WTC11 (cell line): ENCODE data around the gene HNRNPL. TPM values are rescaled to one million over a fixed set of nuclear protein-coding genes. Genes with fewer than 3 reads are reported as not detected.
A peak's percentile ranks its signal among the peaks of the same experiment; 100 is the strongest.

Experiments used
- ATAC-seq: fragments of 200-7000 bp; cut with Tn5 transposase; 2 replicates; pipeline ENCODE4 v1.10.0; 2021; ENCODE audit warnings: mild to moderate bottlenecking, moderate library complexity
- CTCF ChIA-PET: fragments of 300-600 bp; sonication (Branson Sonifier 250); formaldehyde crosslinking; loops from one replicate; lab custom pipeline; 2021; ENCODE audit warnings: antibody characterized with exemption; lab: Charles Lee
- POLR2A ChIA-PET: fragments of 350-600 bp; sonication (Branson Sonifier 250); formaldehyde crosslinking; loops from one replicate; lab custom pipeline; 2021; ENCODE audit warnings: antibody characterized with exemption; lab: Charles Lee
- DNase-seq: peaks from one replicate; pipeline ENCODE4 v3.0.0; 2021; ENCODE audit warnings: low spot score
- H3K27ac Mint-ChIP-seq: 2 replicates; pipeline ENCODE4 v1.8.0; 2021; ENCODE audit warnings: mixed read lengths
- H3K27me3 Mint-ChIP-seq: 2 replicates; pipeline ENCODE4 v1.8.0; 2021; ENCODE audit warnings: low read depth, mild to moderate bottlenecking, moderate library complexity, mixed read lengths
- H3K36me3 Mint-ChIP-seq: 2 replicates; pipeline ENCODE4 v1.8.0; 2021; ENCODE audit warnings: mixed read lengths
- H3K4me1 Mint-ChIP-seq: 2 replicates; pipeline ENCODE4 v1.8.0; 2022; ENCODE audit warnings: mixed read lengths
- H3K4me3 Mint-ChIP-seq: 2 replicates; pipeline ENCODE4 v1.8.0; 2021; ENCODE audit warnings: mild to moderate bottlenecking, moderate library complexity, mixed read lengths
- H3K9me3 Mint-ChIP-seq: 2 replicates; pipeline ENCODE4 v1.8.0; 2021; ENCODE audit warnings: mixed read lengths
- ATF2 ChIP-seq: sonication (generic); formaldehyde crosslinking; IDR thresholded peaks from 2 replicates; pipeline ENCODE4 v1.8.1; 2022; ENCODE audit warnings: low read depth, missing genetic modification reagents, borderline replicate concordance
- CBFB ChIP-seq: sonication (generic); formaldehyde crosslinking; IDR thresholded peaks from 2 replicates; pipeline ENCODE4 v1.8.1; 2022; ENCODE audit warnings: mild to moderate bottlenecking, low read depth, missing genetic modification reagents
- CREB1 ChIP-seq: sonication (generic); formaldehyde crosslinking; IDR thresholded peaks from 2 replicates; pipeline ENCODE4 v1.8.0; 2023; ENCODE audit warnings: mild to moderate bottlenecking, missing genetic modification reagents
- CTCF ChIP-seq: fragments of 200-600 bp; IDR thresholded peaks from 2 replicates; pipeline ENCODE4 v1.8.0; 2022; ENCODE audit warnings: antibody characterized with exemption
- HMGA2 ChIP-seq: fragments of 250-450 bp; sonication (Bioruptor Pico); IDR thresholded peaks from 2 replicates; pipeline ENCODE4 v1.4.0; 2021; ENCODE audit warnings: mild to moderate bottlenecking, moderate library complexity
- MXD4 ChIP-seq: fragments of 250-450 bp; sonication (Bioruptor Pico); IDR thresholded peaks from 2 replicates; pipeline ENCODE4 v1.8.0; 2021; ENCODE audit warnings: mild to moderate bottlenecking, moderate library complexity, borderline replicate concordance
- NFATC4 ChIP-seq: fragments of 250-450 bp; sonication (Bioruptor Pico); IDR thresholded peaks from 2 replicates; pipeline ENCODE4 v1.9.0; 2021; ENCODE audit warnings: mild to moderate bottlenecking
- NFE2L1 ChIP-seq: sonication (generic); formaldehyde crosslinking; IDR thresholded peaks from 2 replicates; pipeline ENCODE4 v1.8.1; 2023; ENCODE audit warnings: missing genetic modification reagents
- PRRX2 ChIP-seq: fragments of 250-450 bp; sonication (Bioruptor Pico); IDR thresholded peaks from 2 replicates; pipeline ENCODE4 v1.8.0; 2021; ENCODE audit warnings: mild to moderate bottlenecking
- TCF7 ChIP-seq: sonication (generic); formaldehyde crosslinking; IDR thresholded peaks from 2 replicates; pipeline ENCODE4 v1.8.0; 2022; ENCODE audit warnings: mild to moderate bottlenecking, low read depth, missing genetic modification reagents, moderate library complexity
- ZNF317 ChIP-seq: sonication (generic); formaldehyde crosslinking; IDR thresholded peaks from 2 replicates; pipeline ENCODE4 v1.8.1; 2023; ENCODE audit warnings: low read depth, mild to moderate bottlenecking, moderate library complexity, missing genetic modification reagents, borderline replicate concordance
- ZNF671 ChIP-seq: fragments of 250-450 bp; sonication (Bioruptor Pico); IDR thresholded peaks from 2 replicates; pipeline ENCODE4 v1.8.0; 2021; ENCODE audit warnings: mild to moderate bottlenecking
- total RNA-seq: library from RNA; stranded (reverse); gene quantifications from 3 replicates; pipeline ENCODE4 v1.2.3, GENCODE V29; 2021
- TF ChIP-seq, protein P1 (sequence below): sonication (generic); formaldehyde crosslinking; IDR thresholded peaks from 2 replicates; pipeline ENCODE4 v1.8.1; 2023; ENCODE audit warnings: mild to moderate bottlenecking, missing genetic modification reagents, borderline replicate concordance
- TF ChIP-seq, protein P2 (sequence below): sonication (generic); formaldehyde crosslinking; IDR thresholded peaks from 2 replicates; pipeline ENCODE4 v1.8.0; 2022; ENCODE audit warnings: mild to moderate bottlenecking, missing genetic modification reagents
- TF ChIP-seq, protein P3 (sequence below): sonication (generic); formaldehyde crosslinking; IDR thresholded peaks from 2 replicates; pipeline ENCODE4 v1.8.1; 2023; ENCODE audit warnings: mild to moderate bottlenecking, moderate library complexity, missing genetic modification reagents
- TF ChIP-seq, protein P4 (sequence below): fragments of 250-450 bp; sonication (Bioruptor Pico); IDR thresholded peaks from 2 replicates; pipeline ENCODE4 v1.8.0; 2021; ENCODE audit warnings: mild to moderate bottlenecking

HNRNPL gene
- total RNA-seq, 1 experiment from 2014 or later, result 779 TPM

DNA sequence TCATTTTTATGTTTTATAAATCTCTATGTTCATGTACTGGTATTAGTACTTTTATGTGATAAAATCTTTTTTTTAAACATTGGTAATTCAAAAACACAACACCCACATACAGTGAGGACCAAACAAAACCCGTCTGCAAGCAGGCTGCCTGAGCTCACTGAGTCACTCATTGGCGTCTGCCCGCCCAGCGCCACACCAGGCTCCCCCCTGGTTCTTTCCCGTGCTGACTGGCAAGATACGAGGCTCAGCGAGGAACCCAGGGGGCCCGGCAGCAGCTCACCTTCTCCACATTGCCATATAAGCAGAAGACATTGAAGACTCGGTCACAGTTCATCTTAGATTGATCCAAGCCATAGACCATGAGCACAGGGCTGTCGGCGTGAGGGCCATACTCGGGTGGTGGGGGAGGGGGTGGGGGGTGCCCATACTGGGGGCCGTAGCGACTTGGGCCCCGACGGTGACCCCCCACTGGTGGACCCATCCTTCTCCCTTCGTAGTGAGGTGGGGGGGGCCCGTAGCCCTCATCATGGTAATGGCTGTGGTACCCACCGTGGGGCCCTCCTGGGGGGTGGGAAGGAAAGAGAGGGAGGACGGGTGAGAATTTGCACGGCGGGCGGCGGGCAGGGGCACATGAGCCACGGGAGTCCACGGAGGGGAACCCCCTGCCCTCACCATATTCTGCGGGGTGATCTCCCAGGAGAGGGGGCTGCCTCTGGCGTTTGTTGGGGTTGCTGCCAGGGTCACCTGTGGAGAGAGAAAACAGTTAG lies 9.8 kb downstream of the HNRNPL start:
- DNase-seq (no peak), ATAC-seq (no peak)
- CTCF ChIA-PET, result no interaction called here
- Mint-ChIP-seq H3K9me3 (no peaks in the 10 kb centered on the region), H3K27ac (no peak overlapping the region), H3K4me1 (no peaks in the 10 kb centered on the region), H3K27me3 (no peaks in the 10 kb centered on the region), H3K36me3 (peaks cover 92% of the 10 kb centered on the region), H3K4me3 (no peak overlapping the region)
- TF ChIP-seq CBFB (CRISPR knock-in tag) (no peak), NFATC4 (CRISPR knock-in tag) (no peak), MXD4 (CRISPR knock-in tag) (no peak), HMGA2 (CRISPR knock-in tag) (no peak), ZNF317 (CRISPR knock-in tag) (no peak), NFE2L1 (CRISPR knock-in tag) (no peak)
- TF ChIP-seq, protein P1, sequence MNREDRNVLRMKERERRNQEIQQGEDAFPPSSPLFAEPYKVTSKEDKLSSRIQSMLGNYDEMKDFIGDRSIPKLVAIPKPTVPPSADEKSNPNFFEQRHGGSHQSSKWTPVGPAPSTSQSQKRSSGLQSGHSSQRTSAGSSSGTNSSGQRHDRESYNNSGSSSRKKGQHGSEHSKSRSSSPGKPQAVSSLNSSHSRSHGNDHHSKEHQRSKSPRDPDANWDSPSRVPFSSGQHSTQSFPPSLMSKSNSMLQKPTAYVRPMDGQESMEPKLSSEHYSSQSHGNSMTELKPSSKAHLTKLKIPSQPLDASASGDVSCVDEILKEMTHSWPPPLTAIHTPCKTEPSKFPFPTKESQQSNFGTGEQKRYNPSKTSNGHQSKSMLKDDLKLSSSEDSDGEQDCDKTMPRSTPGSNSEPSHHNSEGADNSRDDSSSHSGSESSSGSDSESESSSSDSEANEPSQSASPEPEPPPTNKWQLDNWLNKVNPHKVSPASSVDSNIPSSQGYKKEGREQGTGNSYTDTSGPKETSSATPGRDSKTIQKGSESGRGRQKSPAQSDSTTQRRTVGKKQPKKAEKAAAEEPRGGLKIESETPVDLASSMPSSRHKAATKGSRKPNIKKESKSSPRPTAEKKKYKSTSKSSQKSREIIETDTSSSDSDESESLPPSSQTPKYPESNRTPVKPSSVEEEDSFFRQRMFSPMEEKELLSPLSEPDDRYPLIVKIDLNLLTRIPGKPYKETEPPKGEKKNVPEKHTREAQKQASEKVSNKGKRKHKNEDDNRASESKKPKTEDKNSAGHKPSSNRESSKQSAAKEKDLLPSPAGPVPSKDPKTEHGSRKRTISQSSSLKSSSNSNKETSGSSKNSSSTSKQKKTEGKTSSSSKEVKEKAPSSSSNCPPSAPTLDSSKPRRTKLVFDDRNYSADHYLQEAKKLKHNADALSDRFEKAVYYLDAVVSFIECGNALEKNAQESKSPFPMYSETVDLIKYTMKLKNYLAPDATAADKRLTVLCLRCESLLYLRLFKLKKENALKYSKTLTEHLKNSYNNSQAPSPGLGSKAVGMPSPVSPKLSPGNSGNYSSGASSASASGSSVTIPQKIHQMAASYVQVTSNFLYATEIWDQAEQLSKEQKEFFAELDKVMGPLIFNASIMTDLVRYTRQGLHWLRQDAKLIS (CRISPR knock-in tag), result no peak
- TF ChIP-seq, protein P2, sequence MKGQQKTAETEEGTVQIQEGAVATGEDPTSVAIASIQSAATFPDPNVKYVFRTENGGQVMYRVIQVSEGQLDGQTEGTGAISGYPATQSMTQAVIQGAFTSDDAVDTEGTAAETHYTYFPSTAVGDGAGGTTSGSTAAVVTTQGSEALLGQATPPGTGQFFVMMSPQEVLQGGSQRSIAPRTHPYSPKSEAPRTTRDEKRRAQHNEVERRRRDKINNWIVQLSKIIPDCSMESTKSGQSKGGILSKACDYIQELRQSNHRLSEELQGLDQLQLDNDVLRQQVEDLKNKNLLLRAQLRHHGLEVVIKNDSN, result no peak
- POLR2A ChIA-PET, result no interaction called here

DNA sequence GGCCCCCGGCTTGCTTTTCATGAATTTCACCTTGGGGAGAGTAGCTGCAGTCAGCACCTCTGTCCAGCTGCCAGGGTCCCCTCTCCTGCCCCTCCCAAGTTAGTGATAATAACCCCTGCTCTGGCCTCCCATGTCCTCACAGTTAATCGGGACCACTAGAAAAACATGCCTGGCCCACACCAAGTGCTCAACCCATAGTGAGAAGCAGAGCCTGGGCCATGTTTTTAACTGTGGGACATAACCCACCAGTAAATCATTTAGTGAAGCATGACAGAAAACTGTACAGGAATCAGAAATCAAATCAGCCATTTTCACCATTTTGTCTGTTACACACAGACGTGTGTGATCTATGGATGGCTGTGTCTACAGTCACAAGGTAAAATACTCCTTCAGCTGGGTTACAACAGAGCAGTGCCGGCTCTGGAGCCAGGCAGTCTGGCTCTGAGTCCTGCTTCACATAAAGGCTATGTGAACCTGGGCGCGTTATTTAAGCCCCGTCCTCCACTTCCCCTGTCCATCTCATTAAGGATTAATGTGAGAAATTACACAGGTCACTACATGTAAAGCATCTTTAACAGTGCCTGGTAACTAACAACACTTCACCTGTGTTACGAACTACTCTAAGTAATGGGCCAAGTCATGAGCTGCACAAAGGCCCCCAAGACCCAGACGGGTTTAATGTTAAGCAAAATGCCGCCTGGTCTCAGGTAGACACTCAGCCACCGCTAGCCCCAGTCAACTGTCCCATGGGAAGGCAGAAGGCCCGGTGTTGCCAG lies 10.6 kb downstream of the HNRNPL start:
- ATAC-seq (no peak), DNase-seq (no peak)
- Mint-ChIP-seq H3K9me3 (no peaks in the 10 kb centered on the region), H3K36me3 (peaks cover 83% of the 10 kb centered on the region), H3K27ac (peak overlapping the region; percentile 53), H3K4me3 (no peak overlapping the region), H3K27me3 (no peaks in the 10 kb centered on the region), H3K4me1 (no peaks in the 10 kb centered on the region)
- TF ChIP-seq, protein P3, sequence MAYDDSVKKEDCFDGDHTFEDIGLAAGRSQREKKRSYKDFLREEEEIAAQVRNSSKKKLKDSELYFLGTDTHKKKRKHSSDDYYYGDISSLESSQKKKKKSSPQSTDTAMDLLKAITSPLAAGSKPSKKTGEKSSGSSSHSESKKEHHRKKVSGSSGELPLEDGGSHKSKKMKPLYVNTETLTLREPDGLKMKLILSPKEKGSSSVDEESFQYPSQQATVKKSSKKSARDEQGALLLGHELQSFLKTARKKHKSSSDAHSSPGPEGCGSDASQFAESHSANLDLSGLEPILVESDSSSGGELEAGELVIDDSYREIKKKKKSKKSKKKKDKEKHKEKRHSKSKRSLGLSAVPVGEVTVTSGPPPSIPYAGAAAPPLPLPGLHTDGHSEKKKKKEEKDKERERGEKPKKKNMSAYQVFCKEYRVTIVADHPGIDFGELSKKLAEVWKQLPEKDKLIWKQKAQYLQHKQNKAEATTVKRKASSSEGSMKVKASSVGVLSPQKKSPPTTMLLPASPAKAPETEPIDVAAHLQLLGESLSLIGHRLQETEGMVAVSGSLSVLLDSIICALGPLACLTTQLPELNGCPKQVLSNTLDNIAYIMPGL, result no peak
- TF ChIP-seq PRRX2 (CRISPR knock-in tag) (0 out of 2 replicates have a peak, but pooled peaks have one; percentile 58), ATF2 (CRISPR knock-in tag) (no peak), HMGA2 (CRISPR knock-in tag) (no peak), ZNF671 (CRISPR knock-in tag) (no peak), CTCF (no peak), CREB1 (CRISPR knock-in tag) (no peak), TCF7 (no peak)
- TF ChIP-seq, protein P4, sequence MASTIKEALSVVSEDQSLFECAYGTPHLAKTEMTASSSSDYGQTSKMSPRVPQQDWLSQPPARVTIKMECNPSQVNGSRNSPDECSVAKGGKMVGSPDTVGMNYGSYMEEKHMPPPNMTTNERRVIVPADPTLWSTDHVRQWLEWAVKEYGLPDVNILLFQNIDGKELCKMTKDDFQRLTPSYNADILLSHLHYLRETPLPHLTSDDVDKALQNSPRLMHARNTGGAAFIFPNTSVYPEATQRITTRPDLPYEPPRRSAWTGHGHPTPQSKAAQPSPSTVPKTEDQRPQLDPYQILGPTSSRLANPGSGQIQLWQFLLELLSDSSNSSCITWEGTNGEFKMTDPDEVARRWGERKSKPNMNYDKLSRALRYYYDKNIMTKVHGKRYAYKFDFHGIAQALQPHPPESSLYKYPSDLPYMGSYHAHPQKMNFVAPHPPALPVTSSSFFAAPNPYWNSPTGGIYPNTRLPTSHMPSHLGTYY (CRISPR knock-in tag), result peak; percentile 16; the same call in 1 of the 2 replicates
- POLR2A ChIA-PET, result no interaction called here
- CTCF ChIA-PET, result no interaction called here
